GM21717 (cell line): ENCODE results near the gene ZNF780B.

Experiments used
- ATAC-seq: cut with Tn5 transposase; IDR thresholded peaks from one replicate; pipeline ENCODE4 v1.9.1; 2021; ENCODE audit warnings: mild to moderate bottlenecking, moderate library complexity; ENCODE audit not compliant: unreplicated experiment

Gene ZNF780B

GRCh38 chr19:40055832-40056504, at the start of gene ZNF780B:
Gene ZNF780B (minus strand): TSS chr19:40056231. CDS start chr19:40050332, 5,899 bp downstream.
- ATAC-seq: no peak

GRCh38 chr19:40104754-40105153, 48.7 kb upstream of the ZNF780B start:
- no peak for ATAC-seq

GRCh38 chr19:40103600-40103999, 47.6 kb upstream of the ZNF780B start:
- no peak for ATAC-seq

- ATAC-seq: no peak
These were observed 45.8 kb upstream of the ZNF780B start for GRCh38 chr19:40101813-40102212.

GRCh38 chr19:40093416-40093815, 37.4 kb upstream of the ZNF780B start:
- ATAC-seq: no peak

GRCh38 chr19:40091205-40092129, 35.4 kb upstream of the ZNF780B start:
- no peak for ATAC-seq

GRCh38 chr19:40090241-40091204, 34.5 kb upstream of the ZNF780B start, which contains the start of gene ZNF780A:
Gene ZNF780A (minus strand): TSS chr19:40090943. CDS start chr19:40084753, 6,190 bp downstream.
- peak; percentile 56 for ATAC-seq

- ATAC-seq: no peak
These were observed 33.4 kb upstream of the ZNF780B start for GRCh38 chr19:40089462-40089861.

- ATAC-seq: no peak
These were observed 32.4 kb upstream of the ZNF780B start for GRCh38 chr19:40088299-40089047.

GRCh38 chr19:40084948-40085347, 28.9 kb upstream of the ZNF780B start:
- ATAC-seq: no peak

GRCh38 chr19:40081411-40081810, 25.4 kb upstream of the ZNF780B start:
- no peak for ATAC-seq

GRCh38 chr19:40080289-40080688, 24.3 kb upstream of the ZNF780B start:
- no peak for ATAC-seq

- no peak for ATAC-seq
These were observed 22.3 kb upstream of the ZNF780B start for GRCh38 chr19:40078377-40078776.

- ATAC-seq: no peak
These were observed 14.0 kb upstream of the ZNF780B start for GRCh38 chr19:40070058-40070457.

GRCh38 chr19:40059624-40060023, 3.6 kb upstream of the ZNF780B start:
- ATAC-seq: no peak

- no peak for ATAC-seq
These were observed 1.1 kb upstream of the ZNF780B start for GRCh38 chr19:40057166-40057565.

GRCh38 chr19:40056505-40056904, 474 bp upstream of the ZNF780B start:
- no peak for ATAC-seq

GRCh38 chr19:40055049-40055448, 982 bp downstream of the ZNF780B start:
- ATAC-seq: no peak

- no peak for ATAC-seq
These were observed 1.4 kb downstream of the ZNF780B start for GRCh38 chr19:40054632-40055031.

- no peak for ATAC-seq
These were observed 2.5 kb downstream of the ZNF780B start for GRCh38 chr19:40053491-40053890.
